OCI-LY1 (cell line): ENCODE data around the gene CDK5RAP3.
A peak's percentile ranks its signal among the peaks of the same experiment; 100 is the strongest.

Source experiments
- H2AFZ ChIP-seq: fragments of 200-600 bp; sonication (generic), shearing (Covaris generic); 2 replicates; pipeline ENCODE4 v1.6.0; 2014; ENCODE audit warnings: antibody characterized with exemption, mild to moderate bottlenecking, low read length
- H3F3A ChIP-seq: fragments of 200-600 bp; sonication (generic), shearing (Covaris generic); 2 replicates; pipeline ENCODE4 v1.6.0; 2014; ENCODE audit warnings: mild to moderate bottlenecking, antibody characterized with exemption, low read length, moderate library complexity; ENCODE audit not compliant: insufficient read depth
- H3K27ac ChIP-seq: fragments of 200-600 bp; sonication (generic); 2 replicates; pipeline ENCODE4 v1.5.1; 2014; ENCODE audit warnings: low read length, mixed run types, mild to moderate bottlenecking, low read depth; ENCODE audit not compliant: poor library complexity, severe bottlenecking
- H3K27me3 ChIP-seq: fragments of 200-600 bp; sonication (generic); 2 replicates; pipeline ENCODE4 v1.6.0; 2014; ENCODE audit warnings: antibody characterized with exemption, mild to moderate bottlenecking, low read length, moderate library complexity; ENCODE audit not compliant: insufficient read depth
- H3K36me3 ChIP-seq: fragments of 200-600 bp; sonication (generic); 2 replicates; pipeline ENCODE4 v1.6.1; 2014; ENCODE audit warnings: mild to moderate bottlenecking, antibody characterized with exemption, low read length, moderate library complexity, mixed read lengths; ENCODE audit not compliant: insufficient read depth
- H3K4me1 ChIP-seq: fragments of 200-600 bp; sonication (generic); 2 replicates; pipeline ENCODE4 v1.5.1; 2014; ENCODE audit warnings: mild to moderate bottlenecking, low read length, moderate library complexity; ENCODE audit not compliant: insufficient read depth, severe bottlenecking
- H3K4me2 ChIP-seq: fragments of 200-600 bp; sonication (generic), shearing (Covaris generic); 2 replicates; pipeline ENCODE4 v1.6.1; 2014; ENCODE audit warnings: low read length
- H3K4me3 ChIP-seq: fragments of 200-600 bp; sonication (generic); 2 replicates; pipeline ENCODE4 v1.5.1; 2014; ENCODE audit warnings: low read length, low read depth, mild to moderate bottlenecking, mixed read lengths; ENCODE audit not compliant: poor library complexity, severe bottlenecking
- H3K79me2 ChIP-seq: fragments of 200-600 bp; shearing (Covaris generic); 2 replicates; pipeline ENCODE4 v1.6.1; 2016; ENCODE audit warnings: mixed run types, low read length, mixed read lengths; ENCODE audit not compliant: insufficient read depth
- H3K9ac ChIP-seq: fragments of 200-600 bp; sonication (generic), shearing (Covaris generic); 2 replicates; pipeline ENCODE4 v1.6.1; 2014; ENCODE audit warnings: mild to moderate bottlenecking, low read length, mixed read lengths
- H3K9me2 ChIP-seq: fragments of 200-600 bp; sonication (generic), shearing (Covaris generic); 2 replicates; pipeline ENCODE4 v1.6.1; 2014; ENCODE audit warnings: low read depth, mild to moderate bottlenecking, low read length, mixed read lengths
- H3K9me3 ChIP-seq: fragments of 200-600 bp; shearing (Covaris generic); 2 replicates; pipeline ENCODE4 v1.6.1; 2014; ENCODE audit warnings: low read length, mixed read lengths
- H4K20me1 ChIP-seq: fragments of 200-600 bp; sonication (generic), shearing (Covaris generic); 2 replicates; pipeline ENCODE4 v1.6.0; 2016; ENCODE audit warnings: mild to moderate bottlenecking, low read length; ENCODE audit not compliant: insufficient read depth
- CTCF ChIP-seq: fragments of 200-600 bp; sonication (generic), shearing (Covaris generic); IDR thresholded peaks from 2 replicates; pipeline ENCODE4 v1.5.1; 2017; ENCODE audit warnings: mild to moderate bottlenecking, antibody characterized with exemption, low read length, moderate library complexity, mixed read lengths
- EZH2 ChIP-seq: fragments of 200-600 bp; sonication (generic), shearing (Covaris generic); IDR thresholded peaks from 2 replicates; pipeline ENCODE4 v1.8.0; 2017; ENCODE audit warnings: borderline replicate concordance, mixed run types, mild to moderate bottlenecking, antibody characterized with exemption, low read length, moderate library complexity, mixed read lengths

Gene CDK5RAP3

GRCh38 chr17:47937941-47938340 lies 33.0 kb upstream of the CDK5RAP3 start:
- Histone ChIP-seq H3F3A (no peaks in the 10 kb centered on the region), H3K27me3 (no peaks in the 10 kb centered on the region), H3K9ac (no peak overlapping the region; the same call in 1 of the 2 replicates), H2AFZ (no peak overlapping the region), H3K4me1 (peaks cover 37% of the 10 kb centered on the region), H3K4me2 (peak overlapping the region; percentile 47), H3K79me2 (no peaks in the 10 kb centered on the region), H3K27ac (no peak overlapping the region), H4K20me1 (no peaks in the 10 kb centered on the region), H3K36me3 (no peaks in the 10 kb centered on the region), H3K9me3 (no peaks in the 10 kb centered on the region), H3K4me3 (no peak overlapping the region), H3K9me2 (no peaks in the 10 kb centered on the region)
- TF ChIP-seq CTCF: no peak
- TF ChIP-seq EZH2: no peak

GRCh38 chr17:47941246-47942095 lies 29.4 kb upstream of the CDK5RAP3 start, which contains the start of gene PNPO:
Gene PNPO (plus strand): TSS chr17:47941571. CDS start chr17:47941676, 105 bp downstream.
- Histone ChIP-seq H2AFZ (no peak within 1 kb of the TSS), H3K4me3 (peak within 1 kb of the TSS; percentile 75), H3K4me2 (peak within 1 kb of the TSS; percentile 79), H4K20me1 (no peaks in the 10 kb centered on the region), H3K4me1 (peaks cover 46% of the 10 kb centered on the region), H3K27ac (peak within 1 kb of the TSS; percentile 10), H3K36me3 (peaks cover 26% of the 10 kb centered on the region; the same call in 1 of the 2 replicates), H3K9ac (peak within 1 kb of the TSS; percentile 76), H3K27me3 (no peaks in the 10 kb centered on the region), H3F3A (no peaks in the 10 kb centered on the region), H3K9me3 (no peaks in the 10 kb centered on the region), H3K79me2 (no peaks in the 10 kb centered on the region), H3K9me2 (no peaks in the 10 kb centered on the region)
- TF ChIP-seq CTCF: no peak; the same call in 1 of the 2 replicates
- no peak for TF ChIP-seq EZH2

DNA sequence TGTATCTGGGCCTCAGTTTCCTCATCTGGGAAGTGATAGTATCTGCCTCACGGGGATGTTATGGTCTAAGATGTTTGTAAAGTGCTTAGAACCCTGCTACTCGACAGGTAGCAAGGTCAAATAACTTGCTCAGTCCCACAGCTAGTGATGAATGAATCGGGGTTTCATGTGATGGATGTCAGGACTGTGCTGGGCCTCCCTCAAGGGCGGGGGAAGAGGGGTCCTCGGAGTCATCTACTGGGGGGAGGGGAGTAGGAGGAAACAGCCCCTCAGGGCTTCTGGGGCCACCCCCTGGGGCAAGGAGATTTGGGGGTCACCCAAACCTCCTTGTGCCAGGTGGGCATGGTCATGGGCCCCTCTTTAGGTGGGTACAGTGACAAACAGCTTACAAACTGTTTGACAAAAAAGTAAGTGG lies 28.8 kb upstream of the CDK5RAP3 start:
- no peaks in the 10 kb centered on the region for H3K27me3 ChIP-seq
- H3K79me2 ChIP-seq: no peaks in the 10 kb centered on the region
- H3K4me1 ChIP-seq: peaks cover 46% of the 10 kb centered on the region
- no peak overlapping the region for H2AFZ ChIP-seq
- peak overlapping the region; percentile 79 for H3K4me2 ChIP-seq
- no peaks in the 10 kb centered on the region for H3K9me3 ChIP-seq
- H3K9ac ChIP-seq: peak overlapping the region; percentile 76
- no peak for TF ChIP-seq CTCF
- TF ChIP-seq EZH2: no peak
- peak overlapping the region; percentile 10 for H3K27ac ChIP-seq
- H3K9me2 ChIP-seq: no peaks in the 10 kb centered on the region
- no peaks in the 10 kb centered on the region for H4K20me1 ChIP-seq
- no peaks in the 10 kb centered on the region for H3F3A ChIP-seq
- H3K4me3 ChIP-seq: peak overlapping the region; percentile 75
- peaks cover 28% of the 10 kb centered on the region; the same call in 1 of the 2 replicates for H3K36me3 ChIP-seq
